A549 (cell line): ENCODE results near the gene ZNF304.

ENCODE experiments used
- BHLHE40 ChIP-seq: IDR thresholded peaks from 2 replicates; pipeline ENCODE4 v1.6.1; 2012; ENCODE audit warnings: low read depth, low read length, inconsistent platforms
- CBX2 ChIP-seq: fragments of 200-600 bp; sonication (generic); IDR thresholded peaks from 2 replicates; pipeline ENCODE4 v1.6.1; 2016; ENCODE audit warnings: low read depth, mild to moderate bottlenecking, borderline replicate concordance
- EHMT2 ChIP-seq: fragments of 200-600 bp; sonication (generic); IDR thresholded peaks from 2 replicates; pipeline ENCODE4 v1.6.1; 2016; ENCODE audit warnings: antibody characterized with exemption, low read depth, mild to moderate bottlenecking, moderate library complexity
- FOSL2 ChIP-seq, 2 experiments: fragments of 450-650 bp in 1 of 2; fragments of >200 bp in 1 of 2; sonication (Bioruptor Twin) in 1 of 2; formaldehyde crosslinking; IDR thresholded peaks; 2 replicates each; pipeline versions ENCODE4 v1.5.0 to v1.6.1; 2016 to 2020; ENCODE audit warnings: mild to moderate bottlenecking in 1 of 2, moderate library complexity in 1 of 2
- PBX3 ChIP-seq: IDR thresholded peaks from 2 replicates; pipeline ENCODE4 v1.6.1; 2012
- POLR2A ChIP-seq: IDR thresholded peaks from 2 replicates; pipeline ENCODE4 v1.6.1; 2012; ENCODE audit warnings: mild to moderate bottlenecking, low read length
- TF ChIP-seq, protein P1 (sequence below): fragments of >200 bp; sonication (Bioruptor Twin); formaldehyde crosslinking; IDR thresholded peaks from 3 replicates; pipeline ENCODE4 v1.5.1; 2016
- TF ChIP-seq, protein P2 (sequence below): fragments of 200-600 bp; sonication (generic); IDR thresholded peaks from 2 replicates; pipeline ENCODE4 v1.6.1; 2016; ENCODE audit warnings: antibody characterized with exemption, mild to moderate bottlenecking, moderate library complexity

DNA sequence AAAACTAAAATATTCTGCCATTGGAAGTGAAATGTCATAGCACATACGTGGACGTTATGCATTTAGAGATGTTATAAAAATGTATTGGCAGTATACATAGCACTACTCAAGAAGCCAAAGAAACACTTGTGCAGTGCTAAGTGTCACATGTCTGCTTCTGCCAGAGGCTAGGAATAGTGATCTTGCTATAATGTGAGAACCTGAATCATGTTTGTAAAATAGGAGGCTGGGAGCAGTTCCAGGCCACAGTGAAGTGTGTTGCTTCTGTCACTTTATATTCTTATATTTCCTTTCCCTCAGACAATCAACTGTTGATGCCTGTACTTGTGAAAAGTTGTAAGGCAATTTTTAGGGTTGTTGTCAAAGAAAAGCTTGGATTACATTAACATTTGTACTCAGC is 15.7 kb downstream of the ZNF304 start:
- TF ChIP-seq, protein P1, sequence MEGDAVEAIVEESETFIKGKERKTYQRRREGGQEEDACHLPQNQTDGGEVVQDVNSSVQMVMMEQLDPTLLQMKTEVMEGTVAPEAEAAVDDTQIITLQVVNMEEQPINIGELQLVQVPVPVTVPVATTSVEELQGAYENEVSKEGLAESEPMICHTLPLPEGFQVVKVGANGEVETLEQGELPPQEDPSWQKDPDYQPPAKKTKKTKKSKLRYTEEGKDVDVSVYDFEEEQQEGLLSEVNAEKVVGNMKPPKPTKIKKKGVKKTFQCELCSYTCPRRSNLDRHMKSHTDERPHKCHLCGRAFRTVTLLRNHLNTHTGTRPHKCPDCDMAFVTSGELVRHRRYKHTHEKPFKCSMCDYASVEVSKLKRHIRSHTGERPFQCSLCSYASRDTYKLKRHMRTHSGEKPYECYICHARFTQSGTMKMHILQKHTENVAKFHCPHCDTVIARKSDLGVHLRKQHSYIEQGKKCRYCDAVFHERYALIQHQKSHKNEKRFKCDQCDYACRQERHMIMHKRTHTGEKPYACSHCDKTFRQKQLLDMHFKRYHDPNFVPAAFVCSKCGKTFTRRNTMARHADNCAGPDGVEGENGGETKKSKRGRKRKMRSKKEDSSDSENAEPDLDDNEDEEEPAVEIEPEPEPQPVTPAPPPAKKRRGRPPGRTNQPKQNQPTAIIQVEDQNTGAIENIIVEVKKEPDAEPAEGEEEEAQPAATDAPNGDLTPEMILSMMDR: no peak
- TF ChIP-seq POLR2A (no peak), BHLHE40 (no peak), PBX3 (no peak), CBX2 (no peak), EHMT2 (no peak), FOSL2 (IDR thresholded peaks at IDR 0.05) (no peak), FOSL2 (CRISPR knock-in tag; IDR thresholded peaks at IDR 0.05) (no peak)
- TF ChIP-seq, protein P2, sequence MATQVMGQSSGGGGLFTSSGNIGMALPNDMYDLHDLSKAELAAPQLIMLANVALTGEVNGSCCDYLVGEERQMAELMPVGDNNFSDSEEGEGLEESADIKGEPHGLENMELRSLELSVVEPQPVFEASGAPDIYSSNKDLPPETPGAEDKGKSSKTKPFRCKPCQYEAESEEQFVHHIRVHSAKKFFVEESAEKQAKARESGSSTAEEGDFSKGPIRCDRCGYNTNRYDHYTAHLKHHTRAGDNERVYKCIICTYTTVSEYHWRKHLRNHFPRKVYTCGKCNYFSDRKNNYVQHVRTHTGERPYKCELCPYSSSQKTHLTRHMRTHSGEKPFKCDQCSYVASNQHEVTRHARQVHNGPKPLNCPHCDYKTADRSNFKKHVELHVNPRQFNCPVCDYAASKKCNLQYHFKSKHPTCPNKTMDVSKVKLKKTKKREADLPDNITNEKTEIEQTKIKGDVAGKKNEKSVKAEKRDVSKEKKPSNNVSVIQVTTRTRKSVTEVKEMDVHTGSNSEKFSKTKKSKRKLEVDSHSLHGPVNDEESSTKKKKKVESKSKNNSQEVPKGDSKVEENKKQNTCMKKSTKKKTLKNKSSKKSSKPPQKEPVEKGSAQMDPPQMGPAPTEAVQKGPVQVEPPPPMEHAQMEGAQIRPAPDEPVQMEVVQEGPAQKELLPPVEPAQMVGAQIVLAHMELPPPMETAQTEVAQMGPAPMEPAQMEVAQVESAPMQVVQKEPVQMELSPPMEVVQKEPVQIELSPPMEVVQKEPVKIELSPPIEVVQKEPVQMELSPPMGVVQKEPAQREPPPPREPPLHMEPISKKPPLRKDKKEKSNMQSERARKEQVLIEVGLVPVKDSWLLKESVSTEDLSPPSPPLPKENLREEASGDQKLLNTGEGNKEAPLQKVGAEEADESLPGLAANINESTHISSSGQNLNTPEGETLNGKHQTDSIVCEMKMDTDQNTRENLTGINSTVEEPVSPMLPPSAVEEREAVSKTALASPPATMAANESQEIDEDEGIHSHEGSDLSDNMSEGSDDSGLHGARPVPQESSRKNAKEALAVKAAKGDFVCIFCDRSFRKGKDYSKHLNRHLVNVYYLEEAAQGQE: no peak
